SIG-M5 treated with dmso at 0.1 percent for 504 hours (cell line): Measurements from ENCODE around the gene RBBP9.
"Not testable (repeated sequence)": the region's sequence is repeated elsewhere in the genome, so short reads cannot be mapped to it uniquely, and the experiment has no call there.

ENCODE experiments used
- DNase-seq: peaks from one replicate; lab custom pipeline; 2025; ENCODE audit not compliant: unreplicated experiment; lab: John Stamatoyannopoulos, UW

The RBBP9 gene

DNA sequence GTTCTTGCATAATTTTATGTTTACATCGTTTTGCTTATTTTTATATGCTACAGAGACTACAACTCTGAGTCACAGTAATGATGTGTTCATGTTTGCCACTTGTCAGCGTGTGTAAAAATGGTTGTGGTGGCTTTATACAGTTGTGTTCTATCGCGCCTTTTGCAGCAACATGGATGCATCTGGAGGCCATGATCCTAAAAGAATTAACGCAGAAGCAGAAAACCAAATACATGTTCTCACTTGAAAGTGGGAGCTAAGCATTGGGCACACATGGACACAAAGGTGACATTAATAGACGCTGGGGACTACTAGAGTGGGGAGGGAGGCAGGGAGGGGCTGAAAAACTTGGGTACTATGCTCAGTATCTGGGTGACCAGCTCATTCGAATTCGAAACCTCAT is 9.7 kb upstream of the RBBP9 start:
- no peak for DNase-seq

DNA sequence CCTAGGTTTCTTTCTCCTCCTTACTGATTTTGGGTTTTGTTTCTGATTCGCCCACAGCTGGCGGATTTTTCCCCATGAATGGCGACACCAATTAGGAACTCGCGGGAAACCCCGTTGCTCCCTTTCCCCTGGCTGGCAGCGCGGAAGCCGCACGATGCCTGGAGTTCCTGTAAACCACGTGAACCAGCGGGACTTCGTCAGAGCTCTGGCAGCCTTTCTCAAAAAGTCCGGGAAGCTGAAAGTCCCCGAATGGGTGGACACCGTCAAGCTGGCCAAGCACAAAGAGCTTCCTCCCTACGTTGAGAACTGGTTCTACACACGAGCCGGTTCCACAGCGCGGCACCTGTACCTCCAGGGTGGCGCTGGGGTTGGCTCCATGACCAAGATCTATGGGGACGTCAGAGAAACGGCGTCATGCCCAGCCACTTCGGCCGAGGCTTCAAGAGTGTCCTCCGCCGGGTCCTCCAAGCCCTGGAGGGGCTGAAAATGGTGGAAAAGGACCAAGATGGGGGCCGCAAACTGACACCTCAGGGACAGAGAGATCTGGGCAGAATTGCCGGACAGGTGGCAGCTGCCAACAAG is 7.5 kb upstream of the RBBP9 start:
- no peak for DNase-seq

DNA sequence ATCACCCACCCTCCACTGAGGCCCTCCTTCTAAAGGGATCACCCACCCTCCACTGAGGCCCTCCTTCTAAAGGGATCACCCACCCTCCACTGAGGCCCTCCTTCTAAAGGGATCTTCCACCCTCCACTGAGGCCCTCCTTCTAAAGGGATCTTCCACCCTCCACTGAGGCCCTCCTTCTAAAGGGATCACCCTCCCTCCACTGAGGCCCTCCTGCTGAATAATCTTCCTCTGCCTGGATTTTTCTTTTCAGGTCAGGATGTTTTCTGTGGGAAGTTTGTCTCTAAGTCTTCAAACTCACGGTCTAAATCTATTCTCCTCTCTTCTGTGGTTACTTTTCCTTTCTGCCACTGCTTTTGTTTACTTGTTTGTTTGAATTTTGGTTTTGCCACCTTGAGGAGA is 4.6 kb upstream of the RBBP9 start:
- not testable (repeated sequence) for DNase-seq

DNA sequence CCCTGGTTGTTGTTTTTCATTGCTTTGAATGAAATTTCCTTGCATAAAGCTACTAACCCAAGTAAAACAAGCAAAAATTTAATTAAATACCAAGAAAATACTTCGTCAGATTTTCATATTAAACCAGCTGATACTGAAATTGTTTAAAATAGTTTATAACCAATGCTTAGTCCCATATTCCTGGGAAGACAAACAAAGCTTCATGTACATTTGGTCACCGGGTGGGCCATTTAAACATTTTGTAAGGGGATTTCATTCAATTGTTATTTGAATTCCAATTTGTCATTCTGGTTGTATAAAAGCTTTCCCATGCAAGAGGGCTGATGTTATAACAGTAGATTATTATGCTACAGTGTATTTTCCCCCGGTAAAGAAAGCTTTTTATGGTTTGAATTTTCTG is 578 bp upstream of the RBBP9 start:
- no peak for DNase-seq

DNA sequence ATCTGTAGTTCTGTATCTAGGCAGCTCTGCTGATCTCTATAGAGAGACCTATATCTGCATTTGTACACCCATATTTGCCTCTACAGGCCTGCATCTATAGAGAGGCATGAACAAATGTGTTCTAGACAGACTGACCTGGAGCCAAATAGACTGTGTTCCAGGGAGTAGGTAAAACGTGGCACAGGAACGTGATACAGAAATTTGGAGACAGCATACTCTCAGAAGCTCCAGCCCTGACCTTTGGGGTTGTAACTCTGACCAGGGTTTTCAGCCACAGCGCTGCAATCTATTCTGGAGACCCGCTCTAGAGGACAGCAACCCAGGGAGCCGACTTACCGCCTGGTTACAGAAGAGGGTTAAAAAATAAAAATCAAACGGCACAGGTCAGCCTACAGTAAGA is 983 bp downstream of the RBBP9 start:
- DNase-seq, result no peak

DNA sequence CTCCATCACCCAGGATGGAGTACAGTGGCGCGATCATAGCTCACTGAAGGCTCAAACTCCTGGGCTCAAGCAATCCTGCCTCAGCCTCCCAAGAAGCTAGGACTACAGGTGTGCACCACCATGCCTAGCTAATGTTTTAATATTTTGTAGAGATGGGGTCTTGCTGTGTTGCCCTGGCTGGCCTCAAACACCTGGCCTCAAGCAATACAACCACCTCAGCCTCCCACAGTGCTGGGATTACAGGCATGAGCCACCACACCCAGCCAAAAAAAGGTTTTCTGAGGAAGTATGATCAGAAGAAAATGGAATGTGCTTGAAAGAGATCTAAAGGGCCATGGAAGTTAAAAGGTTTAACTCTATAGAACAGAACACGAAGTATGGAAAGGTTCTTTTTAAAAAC is 8.7 kb downstream of the RBBP9 start:
- no peak for DNase-seq

DNA sequence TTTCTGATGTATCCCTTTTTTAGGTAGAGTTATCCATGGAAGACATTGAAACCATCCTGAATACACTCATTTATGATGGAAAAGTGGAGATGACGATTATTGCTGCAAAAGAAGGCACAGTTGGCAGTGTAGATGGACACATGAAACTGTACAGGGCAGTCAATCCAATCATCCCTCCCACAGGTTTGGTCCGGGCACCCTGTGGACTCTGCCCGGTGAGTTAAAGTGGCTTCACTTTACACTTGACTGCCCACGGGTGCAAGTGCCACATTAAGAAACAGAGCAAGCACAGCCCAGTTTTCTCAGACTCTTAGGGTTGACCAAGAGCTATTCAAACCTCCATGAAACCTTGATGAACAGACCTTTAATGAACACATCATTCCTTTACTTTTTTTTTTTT is 15.4 kb downstream of the RBBP9 start:
- DNase-seq, result no peak

DNA sequence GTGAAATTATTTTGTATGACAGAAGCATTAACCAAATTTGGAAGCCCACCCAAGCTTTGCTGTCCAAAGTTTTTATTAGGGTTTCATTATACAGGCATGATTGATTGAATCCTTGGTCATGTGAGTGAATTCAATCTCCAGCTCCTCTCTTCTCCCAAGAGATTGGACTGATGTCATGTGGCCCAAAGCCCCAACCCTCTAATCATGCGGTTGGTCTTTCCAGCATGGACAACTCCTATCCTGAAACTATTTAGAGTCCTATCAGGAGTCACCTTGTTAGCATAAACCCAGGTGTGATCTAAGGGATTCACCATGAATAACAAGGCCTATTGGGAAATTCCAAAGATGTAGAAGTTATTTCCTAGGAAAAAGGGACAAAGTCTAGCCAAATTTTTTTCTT is 19.2 kb downstream of the RBBP9 start:
- no peak for DNase-seq

DNA sequence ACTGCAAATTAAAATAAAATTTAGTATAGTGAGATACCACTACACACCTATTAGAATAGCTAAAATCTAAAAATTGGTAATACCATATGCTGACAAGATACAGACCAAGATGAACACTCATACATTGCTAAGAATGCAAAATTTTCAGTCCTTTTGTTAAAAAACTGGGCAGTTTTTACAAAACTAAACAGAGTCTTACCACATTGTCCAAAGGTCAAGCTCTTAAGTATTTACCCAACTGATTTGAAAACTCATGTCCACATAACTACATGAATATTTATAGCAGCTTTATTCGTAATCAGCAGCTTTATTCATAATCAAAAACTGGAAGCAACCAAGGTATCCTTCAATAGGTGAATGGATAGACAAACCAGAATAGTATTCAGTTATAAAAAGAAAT is 19.8 kb downstream of the RBBP9 start:
- DNase-seq, result no peak

DNA sequence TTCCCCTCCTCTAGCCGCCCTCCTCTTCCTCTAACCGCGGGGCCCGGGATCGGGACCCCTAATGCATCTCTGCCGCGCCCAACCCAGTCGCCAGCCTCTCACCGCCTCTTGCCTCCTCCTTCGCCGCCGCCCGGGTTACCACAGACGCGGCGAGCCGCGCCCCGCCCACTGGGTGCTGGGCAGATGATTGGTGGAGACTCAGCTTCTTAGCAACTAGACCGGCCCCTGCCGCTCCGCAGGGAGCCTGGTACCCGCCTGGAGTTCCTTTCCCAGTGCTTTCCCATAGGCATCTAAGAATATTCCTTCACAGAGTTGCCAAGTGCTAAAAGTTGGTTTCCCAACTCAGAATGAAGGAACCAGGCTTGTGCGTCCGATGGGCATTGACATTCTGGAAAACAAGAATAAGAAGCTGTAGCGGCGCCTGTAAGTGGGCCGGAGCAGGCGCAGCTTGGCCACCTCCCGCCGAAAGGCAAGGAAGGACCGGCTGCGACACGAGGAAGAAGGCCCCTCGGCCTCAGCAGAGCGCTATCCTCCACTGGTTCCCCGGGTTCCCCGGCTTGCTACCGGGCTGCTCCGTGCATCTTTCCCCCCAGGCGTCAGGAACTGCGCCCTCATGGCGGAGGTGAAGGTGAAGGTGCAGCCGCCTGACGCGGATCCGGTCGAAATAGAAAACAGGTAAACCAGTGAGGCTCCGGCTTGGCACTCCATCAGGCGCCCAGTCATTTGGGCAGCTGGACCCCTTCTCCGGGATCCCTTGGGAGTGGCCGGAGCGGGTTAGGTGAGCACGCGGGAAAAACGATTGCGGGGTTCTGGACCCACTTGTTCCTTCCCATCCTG is 29.9 kb downstream of the RBBP9 start, which contains the start of the genes DZANK1 and POLR3F:
Gene DZANK1, minus strand, starts transcription at position 137 of the 837 bp plus-strand sequence. CDS start 1,672 bp downstream, outside the sequence.
Gene POLR3F, plus strand, starts transcription at position 497 of the 837 bp plus-strand sequence. Its CDS starts 117 bp downstream, at position 614.
- peak; percentile 98 for DNase-seq

DNA sequence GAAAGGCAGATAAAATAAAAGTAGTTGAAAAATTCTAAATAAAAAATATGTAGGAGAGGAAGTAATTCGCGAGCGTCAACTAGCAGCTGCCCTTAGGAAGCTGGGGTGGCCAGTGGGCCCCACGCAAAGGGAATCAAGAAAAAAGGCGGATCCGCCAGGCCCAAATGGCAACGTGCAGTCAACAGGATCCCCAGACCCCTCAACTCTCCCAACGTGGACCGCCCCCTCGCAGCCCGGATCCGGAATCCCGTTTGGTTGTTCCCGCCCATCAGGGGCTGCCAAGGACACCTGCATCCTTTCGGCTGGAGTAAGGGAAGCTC is 30.5 kb downstream of the RBBP9 start:
- DNase-seq, result no peak

DNA sequence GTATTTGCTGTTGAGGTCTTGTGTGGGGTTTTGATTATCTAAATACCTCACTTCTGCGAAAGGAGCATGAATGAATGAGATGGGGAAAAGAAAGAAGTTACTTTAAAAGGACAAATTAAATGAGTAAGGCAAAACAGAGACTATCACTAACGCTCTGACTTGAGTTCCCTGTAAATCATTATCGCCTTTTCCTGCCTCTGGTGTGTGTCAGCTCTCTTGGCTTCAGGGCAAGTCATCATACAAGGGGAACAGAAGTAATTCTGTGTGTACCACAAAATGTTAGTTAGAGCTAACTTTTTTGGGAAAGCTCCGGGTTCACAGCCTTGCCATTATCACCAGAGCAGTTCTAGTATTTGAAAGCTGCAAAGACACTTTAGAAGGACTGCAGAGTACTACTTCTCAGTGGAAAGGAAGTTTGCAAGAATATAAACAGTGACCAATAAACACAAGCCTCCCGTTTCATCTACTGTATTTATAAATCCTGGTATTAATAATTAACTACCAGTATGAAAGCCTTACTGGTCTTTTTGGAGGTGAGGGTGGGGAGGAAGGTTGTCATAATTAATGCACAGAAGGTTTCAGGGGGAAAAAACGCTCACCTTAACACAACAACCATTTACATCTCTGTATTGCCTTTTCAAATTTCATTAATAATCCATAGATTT is 31.4 kb downstream of the RBBP9 start:
- no peak for DNase-seq

DNA sequence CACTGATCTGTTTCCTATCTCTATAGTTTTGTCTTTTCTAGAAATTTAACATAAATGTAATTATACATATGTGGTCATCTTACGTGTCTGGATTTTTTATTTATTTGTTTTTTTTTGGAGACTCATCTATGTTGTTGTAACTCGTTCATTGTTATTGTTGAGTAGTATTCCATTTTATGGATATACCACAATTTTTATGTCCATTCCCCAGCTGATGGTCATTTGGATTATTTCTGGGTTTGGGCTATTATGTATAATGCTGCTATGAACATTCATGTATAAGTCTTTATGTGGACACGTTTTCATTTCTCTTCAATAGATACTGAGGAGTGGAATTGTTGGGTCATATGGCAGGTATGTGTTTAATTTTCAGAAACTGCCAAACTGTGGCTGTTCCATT is 40.4 kb downstream of the RBBP9 start:
- no peak for DNase-seq

DNA sequence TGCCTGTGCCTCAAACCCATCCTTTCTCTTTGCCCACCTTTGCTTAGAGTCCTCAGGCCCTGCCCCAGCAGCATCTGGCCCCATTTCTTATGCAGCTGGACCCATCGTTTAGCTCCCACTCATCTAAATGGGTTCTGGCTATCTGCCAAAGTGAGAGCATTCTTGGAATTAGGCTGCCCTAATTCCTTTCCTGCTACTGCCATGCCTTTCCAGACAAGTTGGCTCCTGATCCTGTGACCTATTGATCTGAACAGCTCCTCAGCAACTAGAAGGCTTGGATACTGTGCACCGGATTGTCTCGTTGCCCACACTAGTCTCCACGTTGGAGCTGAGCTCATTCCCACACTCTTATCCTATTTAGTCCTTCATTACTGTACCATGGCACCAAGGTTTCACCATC is 53.1 kb downstream of the RBBP9 start:
- DNase-seq, result no peak

DNA sequence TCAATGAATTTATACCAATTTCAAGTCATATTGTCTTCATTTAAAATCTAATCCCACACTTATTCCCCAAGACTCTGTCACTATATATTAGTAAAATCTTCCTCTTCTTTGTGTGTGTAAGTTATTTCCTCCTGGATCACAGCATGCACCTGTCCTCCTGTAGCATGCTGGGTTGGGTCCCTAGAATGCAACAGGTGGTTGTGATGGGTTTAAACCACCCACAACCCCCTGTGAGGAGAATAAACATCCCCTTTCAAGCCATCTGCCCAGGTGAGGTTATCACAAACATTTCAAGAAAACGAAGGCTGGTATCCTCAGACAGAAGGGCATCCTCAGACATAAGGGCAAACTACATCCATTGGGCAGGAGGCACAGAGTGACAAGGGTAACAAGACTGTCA is 56.6 kb downstream of the RBBP9 start:
- no peak for DNase-seq

DNA sequence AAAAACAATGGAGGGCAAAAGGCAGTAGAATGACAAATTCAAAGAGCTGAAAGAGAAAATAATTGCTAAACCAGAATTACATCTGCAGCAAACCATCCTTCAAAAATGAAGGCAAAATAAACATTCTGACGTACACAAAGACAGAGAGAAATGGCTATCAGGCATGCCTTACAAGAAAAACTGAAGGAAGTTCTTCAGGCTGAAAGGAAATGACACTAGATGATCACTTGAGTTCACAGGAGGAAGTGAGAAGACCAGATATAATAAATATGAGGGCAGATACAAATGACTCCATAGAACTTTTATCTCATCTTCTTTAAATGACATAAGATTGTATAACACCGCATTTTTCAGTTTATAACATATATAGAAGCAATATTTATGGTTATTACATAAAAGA is 60.2 kb downstream of the RBBP9 start:
- DNase-seq, result peak; percentile 14
